GM12865 (cell line): ENCODE measurements around the gene C5orf22.
"Not testable (repeated sequence)": the region's sequence is repeated elsewhere in the genome, so short reads cannot be mapped to it uniquely, and the experiment has no call there.

Source experiments
- DNase-seq: peaks from one replicate; pipeline ENCODE4 v3.0.0; 2010; ENCODE audit warnings: low read depth
- H3K4me3 ChIP-seq: 2 replicates; pipeline ENCODE4 v1.5.1; 2011; ENCODE audit warnings: mild to moderate bottlenecking, low read depth, low read length, control low read depth
- CTCF ChIP-seq: IDR thresholded peaks from 2 replicates; pipeline ENCODE4 v1.5.1; 2011; ENCODE audit warnings: low read length, control low read depth, low read depth, inconsistent platforms; ENCODE audit not compliant: insufficient read depth; ENCODE audit errors: missing control alignments

Gene C5orf22

GRCh38 chr5:31551878-31552277, 19.8 kb downstream of the C5orf22 start:
- DNase-seq: no peak
- no peak for TF ChIP-seq CTCF

GRCh38 chr5:31553863-31554262, 21.8 kb downstream of the C5orf22 start:
- no peak for TF ChIP-seq CTCF
- H3K4me3 ChIP-seq: no peak overlapping the region
- no peak for DNase-seq

More at GRCh38 chr5:31551878-31552277, 19.8 kb downstream of the C5orf22 start:
- H3K4me3 ChIP-seq: no peak overlapping the region

- no peak overlapping the region for H3K4me3 ChIP-seq
- TF ChIP-seq CTCF: no peak
- no peak for DNase-seq
Measured at GRCh38 chr5:31554552-31554951, 22.5 kb downstream of the C5orf22 start.

GRCh38 chr5:31556461-31556860, 24.4 kb downstream of the C5orf22 start:
- no peak overlapping the region for H3K4me3 ChIP-seq
- TF ChIP-seq CTCF: no peak
- DNase-seq: no peak

- H3K4me3 ChIP-seq: no peak overlapping the region
- DNase-seq: no peak
- TF ChIP-seq CTCF: no peak
Measured at GRCh38 chr5:31559942-31560341, 27.8 kb downstream of the C5orf22 start.

GRCh38 chr5:31561946-31562345, 29.8 kb downstream of the C5orf22 start:
- TF ChIP-seq CTCF: no peak
- DNase-seq: no peak
- no peak overlapping the region for H3K4me3 ChIP-seq

GRCh38 chr5:31563216-31563615, 31.1 kb downstream of the C5orf22 start:
- no peak overlapping the region for H3K4me3 ChIP-seq
- no peak for TF ChIP-seq CTCF
- DNase-seq: no peak

- H3K4me3 ChIP-seq, DNase-seq: not testable (repeated sequence)
Measured at GRCh38 chr5:31566362-31566761, 34.3 kb downstream of the C5orf22 start.
